Ovary (tissue), 3 donors: ENCODE measurements around the gene NOVA2.
"Not testable (repeated sequence)": the region's sequence is repeated elsewhere in the genome, so short reads cannot be mapped to it uniquely, and the experiment has no call there.

ENCODE experiments used
- POLR2A ChIP-seq: fragments of 450-650 bp; IDR thresholded peaks from one replicate; pipeline ENCODE4 v1.6.1; 2017; ENCODE audit warnings: antibody characterized with exemption, mild to moderate bottlenecking, moderate library complexity
- TF ChIP-seq, protein P1 (sequence below), 3 donors: fragments of 450-650 bp in 2 of 3; fragments of 200-600 bp in 1 of 3; IDR thresholded peaks; one replicate each; pipeline versions ENCODE4 v1.5.1 to v1.8.0; 2016 to 2022; ENCODE audit warnings: antibody characterized with exemption in 3 of 3, mild to moderate bottlenecking in 1 of 3
- donor health status: DM: no; HTN: no; CAD: no.

DNA sequence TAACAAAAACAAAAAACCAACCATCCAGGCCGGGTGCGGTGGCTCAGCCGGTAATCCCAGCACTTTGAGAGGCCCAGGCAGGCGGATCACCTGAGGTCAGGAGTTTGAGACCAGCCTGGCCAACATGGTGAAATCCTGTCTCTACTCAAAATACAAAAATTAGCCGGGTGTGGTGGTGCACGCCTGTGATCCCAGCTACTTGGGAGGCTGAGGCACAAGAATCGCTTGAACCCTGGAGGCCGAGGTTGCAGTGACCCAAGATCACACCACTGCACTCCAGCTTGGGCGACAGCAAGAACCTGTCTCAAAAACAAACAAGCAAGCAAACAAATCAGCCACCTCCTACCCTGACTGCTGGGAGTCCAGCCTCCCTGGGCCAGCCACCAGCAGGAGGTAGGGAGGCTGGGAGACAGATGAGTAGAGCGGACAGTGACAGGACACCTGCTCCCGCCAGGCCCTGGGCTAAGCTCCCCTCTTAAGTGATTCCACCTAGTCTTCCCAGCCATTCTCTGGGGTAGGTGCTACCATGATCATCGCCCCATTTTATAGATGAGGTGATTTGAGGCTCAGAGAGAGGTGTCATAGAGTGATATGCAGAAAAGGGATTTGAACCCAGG lies 77.6 kb downstream of the NOVA2 start:
- TF ChIP-seq, protein P1, sequence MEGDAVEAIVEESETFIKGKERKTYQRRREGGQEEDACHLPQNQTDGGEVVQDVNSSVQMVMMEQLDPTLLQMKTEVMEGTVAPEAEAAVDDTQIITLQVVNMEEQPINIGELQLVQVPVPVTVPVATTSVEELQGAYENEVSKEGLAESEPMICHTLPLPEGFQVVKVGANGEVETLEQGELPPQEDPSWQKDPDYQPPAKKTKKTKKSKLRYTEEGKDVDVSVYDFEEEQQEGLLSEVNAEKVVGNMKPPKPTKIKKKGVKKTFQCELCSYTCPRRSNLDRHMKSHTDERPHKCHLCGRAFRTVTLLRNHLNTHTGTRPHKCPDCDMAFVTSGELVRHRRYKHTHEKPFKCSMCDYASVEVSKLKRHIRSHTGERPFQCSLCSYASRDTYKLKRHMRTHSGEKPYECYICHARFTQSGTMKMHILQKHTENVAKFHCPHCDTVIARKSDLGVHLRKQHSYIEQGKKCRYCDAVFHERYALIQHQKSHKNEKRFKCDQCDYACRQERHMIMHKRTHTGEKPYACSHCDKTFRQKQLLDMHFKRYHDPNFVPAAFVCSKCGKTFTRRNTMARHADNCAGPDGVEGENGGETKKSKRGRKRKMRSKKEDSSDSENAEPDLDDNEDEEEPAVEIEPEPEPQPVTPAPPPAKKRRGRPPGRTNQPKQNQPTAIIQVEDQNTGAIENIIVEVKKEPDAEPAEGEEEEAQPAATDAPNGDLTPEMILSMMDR (IDR thresholded peaks at IDR 0.05) = not testable (repeated sequence)
- TF ChIP-seq POLR2A = not testable (repeated sequence)
